Muscle of back (tissue), 11 donors: ENCODE measurements around the gene TNP2. TPM values are rescaled to one million over a fixed set of nuclear protein-coding genes. Genes with fewer than 3 reads are reported as not detected.

Experiments used
- DNase-seq, 3 donors: peaks; one replicate each; pipeline versions ENCODE4 v3.0.0 to v3.0.0-alpha.2; 2013
- polyA plus RNA-seq, 10 donors: library from polyadenylated mRNA; unstranded; fragments of 120-200 nt; gene quantifications; one replicate each; pipeline ENCODE4 v1.2.1, GENCODE V29; 2013; ENCODE audit not compliant: insufficient read length in 10 of 10

TNP2 gene
- polyA plus RNA-seq, 10 donors = not detected

DNA sequence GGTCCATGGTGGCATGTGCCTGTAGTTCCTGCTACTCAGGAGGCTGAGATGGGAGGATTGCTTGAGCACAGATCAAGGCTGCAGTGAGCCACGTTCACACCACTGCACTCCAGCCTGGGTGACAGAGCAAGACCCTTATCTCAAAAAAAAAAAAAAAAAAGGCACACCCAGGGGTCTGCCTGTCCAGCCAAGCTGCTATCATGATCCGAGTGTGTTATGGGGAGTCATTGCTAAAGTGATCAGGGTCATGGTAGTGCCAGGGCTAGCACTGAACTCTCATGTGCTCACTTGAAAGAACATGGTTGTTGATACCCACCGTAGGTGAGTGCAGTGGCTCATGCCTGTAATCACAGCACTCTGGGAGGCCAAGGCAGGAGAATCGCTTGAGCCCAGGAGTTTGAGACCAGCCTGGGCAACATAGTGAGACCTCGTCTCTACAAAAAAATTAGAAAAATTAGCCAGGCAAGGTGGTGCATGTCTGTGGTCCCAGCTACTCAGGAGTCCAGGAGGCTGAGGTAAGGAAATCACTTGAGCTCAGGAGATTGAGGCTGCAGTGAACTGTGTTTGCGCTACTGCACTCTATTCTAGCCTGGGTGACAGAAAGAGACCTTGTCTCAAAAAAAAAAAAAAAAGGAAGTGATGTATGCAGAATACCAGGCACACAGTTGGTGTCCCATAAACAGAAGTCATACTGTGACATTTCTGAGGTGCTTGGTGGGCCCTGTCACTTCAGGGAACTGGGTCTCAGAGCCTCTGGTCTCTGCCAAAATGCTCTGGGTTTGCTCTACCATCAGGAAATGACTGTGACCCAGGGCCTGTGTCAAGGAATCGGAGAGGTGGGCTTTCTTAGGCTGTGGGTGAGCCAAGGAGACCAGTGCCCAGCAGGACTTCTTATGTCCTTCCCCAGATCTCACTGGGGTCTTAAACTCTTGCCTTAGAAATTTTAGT, 9.8 kb upstream of the TNP2 start:
- no peak for DNase-seq

DNA sequence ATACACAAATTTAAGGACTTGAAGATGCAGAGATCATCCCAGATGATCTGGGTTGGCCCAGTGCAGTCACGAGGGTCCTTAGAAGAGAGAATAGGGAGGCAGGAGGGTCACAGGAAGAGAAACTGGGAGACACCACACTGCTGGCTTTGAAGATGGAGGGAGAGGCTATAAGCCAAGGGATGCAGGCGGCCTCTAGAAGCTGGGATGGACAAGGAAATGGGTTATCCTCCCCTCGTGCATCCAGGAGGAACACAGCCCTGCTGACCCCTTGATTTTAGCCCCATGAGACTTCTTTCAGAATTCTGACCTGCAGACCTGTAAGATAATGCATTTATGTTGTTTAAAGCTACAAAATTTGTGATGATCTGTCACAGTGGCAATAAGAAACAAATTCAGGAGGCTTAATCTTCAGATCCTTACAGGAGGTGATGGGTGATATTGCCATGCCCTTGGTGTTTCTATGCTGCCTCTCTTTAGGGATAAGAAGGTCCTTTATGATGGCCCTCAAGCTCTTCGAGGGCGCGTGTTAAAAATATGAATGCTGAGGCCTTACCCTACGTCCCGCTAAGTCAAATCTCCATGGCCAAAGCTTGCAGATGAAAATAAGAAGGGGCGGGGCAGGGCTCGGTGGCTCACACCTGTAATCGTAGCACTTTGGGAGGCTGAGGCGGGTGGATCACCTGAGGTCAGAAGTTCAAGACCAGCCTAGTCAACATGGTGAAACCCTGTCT, 8.6 kb upstream of the TNP2 start:
- DNase-seq = no peak

DNA sequence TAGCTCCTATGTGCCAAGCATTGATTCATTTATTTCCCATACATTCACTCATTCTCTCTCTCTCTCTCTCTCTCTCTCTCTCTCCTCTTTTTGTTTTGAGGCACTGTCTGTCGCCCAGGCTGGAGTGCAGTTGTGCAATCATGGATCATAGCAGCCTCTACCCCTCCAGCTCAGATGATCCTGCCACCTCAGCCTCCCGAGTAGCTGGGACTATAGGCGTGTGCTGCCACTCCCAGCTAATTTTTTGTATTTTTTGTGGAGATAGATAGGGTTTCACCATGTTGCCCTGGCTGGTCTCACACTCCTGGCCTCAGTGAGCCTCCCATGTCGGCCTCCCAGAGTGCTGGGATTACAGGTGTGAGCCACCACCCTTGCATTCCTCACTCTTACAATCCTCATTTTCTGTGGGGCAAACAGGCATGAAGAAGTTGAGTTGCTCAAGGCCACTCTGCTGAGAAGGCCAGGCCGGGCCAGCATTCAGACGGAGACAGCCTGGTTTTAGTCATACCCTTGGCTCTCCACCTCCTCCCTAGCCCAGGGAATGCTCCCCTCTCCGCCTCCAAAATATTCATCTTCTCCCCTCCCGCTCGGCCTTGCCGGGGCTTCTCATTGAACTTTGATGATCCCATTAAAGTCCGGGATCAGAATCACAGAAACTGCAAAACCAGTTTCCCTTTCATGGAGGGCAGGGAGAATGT, 7.9 kb upstream of the TNP2 start:
- no peak for DNase-seq

DNA sequence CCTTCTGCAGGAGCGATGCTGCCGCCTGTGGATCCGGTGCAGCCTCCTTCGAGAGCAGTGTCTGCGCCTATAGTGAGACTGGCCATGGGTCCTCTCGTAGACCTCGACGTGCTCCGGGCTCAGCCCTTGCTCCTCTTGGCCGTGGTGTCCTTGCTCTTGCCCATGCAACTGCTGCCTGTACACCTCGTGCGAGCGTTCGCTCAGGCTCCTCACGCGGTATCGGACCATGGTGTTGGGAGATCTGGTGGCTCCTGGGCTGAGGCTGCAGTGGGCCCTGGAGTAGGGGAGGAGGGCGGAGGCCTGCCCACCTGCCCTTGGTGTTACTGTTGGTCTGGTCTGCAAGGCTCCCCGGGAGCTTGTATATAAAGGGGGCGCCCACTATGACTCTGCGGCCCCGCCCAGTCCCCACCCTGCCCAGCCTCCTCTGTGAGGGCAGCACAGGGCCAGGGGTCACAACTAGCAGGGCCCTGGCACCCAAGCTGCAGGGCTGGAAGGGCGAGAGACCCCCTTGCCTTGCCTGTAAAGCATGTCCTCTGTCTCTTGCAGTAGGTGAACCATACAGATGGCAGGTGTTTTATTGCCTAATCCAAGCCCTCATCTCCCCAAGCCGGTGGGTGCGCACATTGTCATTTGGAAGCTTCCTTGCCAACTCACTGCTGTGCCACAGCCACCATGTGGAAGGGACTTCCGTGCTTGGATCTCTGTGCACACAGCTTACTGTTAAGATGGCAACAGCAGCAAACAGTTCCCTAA, 7.2 kb upstream of the TNP2 start, which contains the start of gene PRM2:
PRM2 (minus strand) TSS at position 338 of the 753 bp plus-strand sequence; CDS start at position 228, 110 bp downstream.
- no peak for DNase-seq

DNA sequence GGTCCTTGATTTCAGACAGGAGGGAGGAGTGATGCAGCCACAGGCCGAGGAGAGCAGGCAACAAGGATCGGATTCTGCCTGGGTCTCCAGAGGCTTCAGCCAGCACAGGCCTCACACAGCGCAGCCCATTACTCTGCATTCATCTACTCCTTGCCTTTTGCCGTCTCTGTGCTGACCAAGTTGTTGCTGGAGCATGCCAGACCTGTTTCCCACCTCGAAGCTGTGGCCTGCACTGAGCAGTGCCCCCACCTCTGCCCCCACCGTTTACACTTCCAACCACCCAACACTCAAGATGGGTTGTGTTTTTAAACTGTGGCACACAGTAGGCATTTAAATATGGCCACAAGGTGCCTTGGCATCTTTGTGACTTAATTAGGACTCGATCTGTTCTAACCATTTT, 5.8 kb upstream of the TNP2 start:
- DNase-seq = no peak

DNA sequence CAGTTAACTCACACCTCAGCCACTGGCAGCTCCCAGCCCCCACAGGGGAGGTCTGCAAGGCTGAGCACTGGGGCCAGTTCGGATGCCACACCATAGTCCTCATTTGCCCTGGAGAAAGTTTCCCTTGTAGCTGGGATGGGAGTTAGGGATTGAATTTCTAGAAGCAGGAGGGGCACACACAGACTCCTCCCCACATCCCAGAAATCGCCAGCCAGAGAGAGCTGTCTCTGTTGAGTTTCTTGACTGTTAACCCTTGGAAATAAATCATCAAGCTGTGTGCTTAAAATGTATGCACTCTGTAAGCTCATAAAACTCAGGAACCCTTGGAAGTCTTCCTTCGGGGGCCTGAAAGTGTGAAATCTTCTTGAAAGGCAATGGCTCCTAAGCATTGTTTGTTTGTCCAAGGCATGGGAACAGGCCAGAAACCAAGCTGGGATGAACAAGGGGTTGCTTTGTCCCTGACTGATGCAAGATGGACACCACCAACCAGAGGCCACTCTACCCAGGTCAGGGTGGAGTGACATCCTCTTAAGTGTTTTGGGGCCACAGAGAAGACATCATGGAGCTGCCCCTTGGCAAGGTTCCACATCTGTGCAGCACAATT, 4.7 kb upstream of the TNP2 start:
- no peak for DNase-seq

DNA sequence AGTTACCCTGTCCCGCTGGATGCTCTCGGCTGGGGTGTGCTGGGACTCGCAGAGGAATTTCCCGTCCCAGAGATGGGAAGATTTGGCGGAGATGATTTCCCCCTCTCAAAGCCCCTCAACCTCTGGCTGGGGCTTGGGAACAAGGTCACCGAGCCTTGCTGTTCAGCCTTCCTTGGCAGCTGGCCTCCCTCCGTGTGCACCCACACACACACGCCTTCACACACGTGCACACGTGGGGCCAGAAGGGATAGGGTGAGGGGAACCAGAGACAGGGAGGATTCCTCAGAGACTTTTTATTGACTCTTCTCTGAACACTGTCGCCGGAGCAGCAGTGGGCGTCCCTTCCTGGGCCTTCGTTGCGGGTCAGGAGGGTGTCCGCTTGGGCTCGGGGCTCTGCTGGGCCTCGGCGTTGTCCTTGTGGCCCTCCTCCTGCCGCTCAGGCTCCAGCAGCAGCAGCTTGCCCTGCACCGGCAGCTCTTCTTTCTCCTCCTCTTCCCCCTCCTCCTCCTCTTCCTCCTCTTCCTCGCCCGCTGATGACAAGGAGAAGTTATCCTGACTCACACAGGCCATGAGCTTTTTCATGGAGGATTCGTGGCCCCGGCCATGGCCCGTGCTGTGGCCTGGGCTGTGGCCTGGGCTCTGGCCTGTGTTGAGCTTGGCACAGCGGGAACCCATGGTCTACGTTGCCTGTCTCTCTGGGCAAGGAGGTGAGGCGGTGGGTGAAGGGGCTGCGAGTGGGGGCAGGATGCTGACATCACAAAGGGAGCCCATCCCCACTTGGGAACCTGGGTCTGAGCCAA, 4.0 kb upstream of the TNP2 start, which contains the start of gene PRM3:
PRM3 (minus strand) TSS at position 709 of the 800 bp plus-strand sequence; CDS start at position 675, 34 bp downstream.
- no peak for DNase-seq

DNA sequence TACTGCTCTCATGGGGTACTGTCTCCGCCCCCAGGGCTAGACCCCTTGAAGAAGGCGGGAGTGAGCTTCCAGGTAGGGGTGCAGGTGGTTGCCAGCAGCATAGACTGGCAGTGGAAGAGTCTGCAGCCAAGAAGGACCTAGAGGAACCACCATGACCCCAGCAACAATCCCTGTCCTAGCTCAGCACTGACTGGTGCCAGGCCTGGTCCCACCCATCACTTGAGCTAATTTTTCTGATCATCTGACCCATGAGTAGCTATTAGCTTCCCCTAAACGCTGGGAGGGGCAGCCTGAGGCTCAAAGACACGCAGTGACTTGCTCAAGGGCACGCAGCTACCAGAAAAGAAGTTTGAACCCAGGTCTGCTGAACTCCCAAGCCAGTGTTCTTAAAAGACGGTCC, 3.4 kb upstream of the TNP2 start:
- DNase-seq = no peak

DNA sequence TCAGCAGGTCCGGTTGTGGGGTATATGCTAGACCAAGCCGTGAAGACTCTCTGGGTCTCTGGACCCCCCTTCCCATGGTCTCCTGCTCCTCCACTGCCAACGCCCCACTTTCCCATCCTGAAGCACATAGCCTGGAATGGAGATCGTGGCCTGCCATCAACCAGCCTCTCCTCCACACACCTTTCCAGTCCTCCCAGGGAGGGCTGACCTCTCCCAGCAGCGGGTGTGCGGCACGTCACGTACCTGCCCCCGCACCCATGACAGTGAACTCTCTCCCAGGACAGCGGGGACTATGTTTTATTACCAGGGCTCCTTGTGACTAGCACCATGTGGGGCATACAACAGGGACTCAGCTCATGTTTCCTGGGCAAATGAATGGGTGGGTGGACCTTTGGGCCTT, 2.5 kb upstream of the TNP2 start:
- no peak for DNase-seq

DNA sequence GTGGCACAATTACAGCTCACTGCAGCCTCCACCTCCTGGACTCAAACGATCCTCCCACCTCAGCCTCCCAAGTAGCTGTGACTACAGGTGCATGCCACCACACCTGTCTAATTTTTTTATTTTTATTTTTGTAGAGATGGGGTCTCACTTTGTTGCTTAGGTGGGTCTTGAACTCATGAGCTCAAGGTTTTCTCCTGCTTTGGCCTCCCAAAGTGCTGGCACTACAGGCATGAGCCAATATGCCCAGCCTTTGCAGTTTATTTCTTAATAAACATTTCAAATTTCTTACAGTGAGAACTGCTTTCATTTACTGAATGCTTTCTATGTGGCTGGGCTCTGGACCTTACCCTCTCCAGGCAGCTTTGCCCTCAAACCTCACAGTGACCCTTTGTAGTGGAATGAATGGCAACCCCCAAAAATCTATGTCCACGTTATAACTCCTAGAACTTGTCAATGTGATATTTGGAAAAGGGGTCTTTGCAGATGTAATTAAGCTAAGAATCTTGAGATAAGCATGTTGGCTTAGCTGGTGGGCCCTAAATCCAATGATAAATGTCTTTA, 1.6 kb upstream of the TNP2 start:
- no peak for DNase-seq

DNA sequence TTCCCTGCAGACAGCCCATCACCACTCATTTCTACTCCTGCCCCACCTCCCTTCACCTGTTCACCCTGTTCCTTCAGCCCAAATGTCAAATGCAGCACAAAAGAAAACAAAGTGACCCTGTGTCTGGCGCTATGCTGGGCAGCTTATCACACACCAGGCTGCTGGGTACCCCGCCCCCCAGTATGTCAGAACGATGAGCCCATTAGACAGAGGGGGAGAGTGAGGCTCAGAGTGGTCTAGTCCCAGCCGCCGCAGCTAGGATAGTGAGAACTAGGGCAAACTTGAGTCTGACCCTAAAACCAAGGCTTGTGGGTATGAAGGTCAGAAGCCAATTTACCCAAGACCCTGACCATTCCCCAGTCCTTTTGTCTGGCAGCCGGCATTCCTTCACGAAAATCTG, 4.0 kb downstream of the TNP2 start:
- DNase-seq = no peak

DNA sequence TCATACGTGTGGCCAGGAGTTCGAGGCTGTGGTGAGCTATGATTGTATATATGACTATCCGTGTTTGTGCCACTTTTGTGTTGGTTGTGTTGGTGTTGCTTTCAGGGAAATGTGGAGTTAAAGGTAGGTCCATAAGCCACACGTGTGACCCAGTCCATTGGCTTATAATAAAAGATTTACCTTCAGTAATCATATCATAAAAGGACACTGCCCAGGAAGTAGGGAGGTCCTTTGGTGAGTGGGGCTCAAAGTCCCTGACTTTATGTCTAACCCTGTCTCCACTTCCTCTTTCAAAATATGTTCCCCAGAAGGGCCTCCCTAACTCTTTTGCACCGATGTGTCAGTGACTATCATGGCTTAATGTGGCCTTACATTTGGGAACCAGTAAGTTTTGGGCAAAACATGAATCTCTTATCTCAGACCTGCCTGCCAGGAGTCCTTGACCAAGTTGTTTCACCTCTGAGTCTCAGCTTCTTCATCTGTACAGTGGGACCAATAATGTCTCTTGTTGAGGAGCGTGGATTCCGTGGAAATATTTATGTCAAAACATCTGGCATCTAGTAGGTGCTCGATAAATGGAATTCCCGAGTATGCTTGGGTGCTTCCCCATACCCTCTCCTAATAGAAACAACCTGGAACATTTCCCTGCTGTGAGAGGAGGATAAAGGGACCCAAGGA, 4.8 kb downstream of the TNP2 start:
- DNase-seq = no peak

DNA sequence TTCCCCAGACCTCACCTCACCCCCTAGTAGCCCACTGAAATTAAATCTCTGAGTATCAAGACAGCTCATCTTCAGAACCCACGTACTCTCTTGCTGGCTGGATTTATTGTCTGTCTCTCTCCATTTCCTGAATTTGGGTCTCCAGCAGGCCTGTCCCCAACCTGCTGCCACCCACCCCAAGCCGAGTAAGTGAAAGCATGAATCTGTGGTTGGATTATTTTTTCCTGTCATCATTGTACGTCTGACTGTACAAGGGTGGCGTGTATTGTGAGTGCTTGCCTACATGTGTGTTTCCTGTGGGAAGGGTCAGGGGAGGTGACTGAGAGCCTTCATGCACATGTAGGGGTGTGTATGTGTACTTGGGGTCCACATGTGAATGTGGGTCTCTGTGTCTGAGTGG, 5.4 kb downstream of the TNP2 start:
- DNase-seq = no peak

DNA sequence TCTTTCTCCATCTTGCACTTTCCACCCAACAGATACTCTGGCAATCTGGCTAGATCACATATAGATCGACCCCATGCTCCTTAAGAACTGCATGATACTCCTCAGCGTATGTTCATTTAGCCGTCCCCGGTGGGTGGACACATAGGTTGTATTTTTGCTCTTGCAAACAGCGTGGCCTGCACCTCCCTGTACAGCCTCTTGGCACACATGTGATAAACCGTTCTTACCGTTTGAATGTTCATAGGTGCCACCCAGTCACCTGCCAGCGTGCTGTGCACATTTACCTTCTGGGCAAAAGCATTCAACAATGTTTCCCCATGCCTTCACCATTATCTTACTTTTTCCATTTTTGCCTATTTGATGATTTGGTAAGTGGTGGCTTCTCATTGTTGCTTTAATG, 6.2 kb downstream of the TNP2 start:
- no peak for DNase-seq

DNA sequence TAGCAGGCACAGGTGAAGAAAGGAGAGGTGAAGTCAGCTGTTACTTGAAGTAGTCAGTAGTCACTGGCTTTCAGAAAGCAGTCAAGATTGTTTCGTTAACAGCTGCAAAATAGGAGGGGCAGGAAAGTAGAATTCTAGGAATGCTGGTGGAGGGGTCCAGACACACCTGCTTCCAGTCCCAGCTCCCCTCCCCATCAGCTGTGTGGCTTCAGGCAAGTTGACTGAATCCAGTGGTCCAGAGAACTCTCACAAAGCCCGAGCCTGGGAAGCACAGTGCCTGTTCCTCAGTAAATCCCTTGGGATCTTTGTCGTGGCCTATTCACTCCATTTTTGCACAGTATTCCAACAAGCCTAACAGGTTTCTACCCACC, 8.5 kb downstream of the TNP2 start:
- DNase-seq = no peak

DNA sequence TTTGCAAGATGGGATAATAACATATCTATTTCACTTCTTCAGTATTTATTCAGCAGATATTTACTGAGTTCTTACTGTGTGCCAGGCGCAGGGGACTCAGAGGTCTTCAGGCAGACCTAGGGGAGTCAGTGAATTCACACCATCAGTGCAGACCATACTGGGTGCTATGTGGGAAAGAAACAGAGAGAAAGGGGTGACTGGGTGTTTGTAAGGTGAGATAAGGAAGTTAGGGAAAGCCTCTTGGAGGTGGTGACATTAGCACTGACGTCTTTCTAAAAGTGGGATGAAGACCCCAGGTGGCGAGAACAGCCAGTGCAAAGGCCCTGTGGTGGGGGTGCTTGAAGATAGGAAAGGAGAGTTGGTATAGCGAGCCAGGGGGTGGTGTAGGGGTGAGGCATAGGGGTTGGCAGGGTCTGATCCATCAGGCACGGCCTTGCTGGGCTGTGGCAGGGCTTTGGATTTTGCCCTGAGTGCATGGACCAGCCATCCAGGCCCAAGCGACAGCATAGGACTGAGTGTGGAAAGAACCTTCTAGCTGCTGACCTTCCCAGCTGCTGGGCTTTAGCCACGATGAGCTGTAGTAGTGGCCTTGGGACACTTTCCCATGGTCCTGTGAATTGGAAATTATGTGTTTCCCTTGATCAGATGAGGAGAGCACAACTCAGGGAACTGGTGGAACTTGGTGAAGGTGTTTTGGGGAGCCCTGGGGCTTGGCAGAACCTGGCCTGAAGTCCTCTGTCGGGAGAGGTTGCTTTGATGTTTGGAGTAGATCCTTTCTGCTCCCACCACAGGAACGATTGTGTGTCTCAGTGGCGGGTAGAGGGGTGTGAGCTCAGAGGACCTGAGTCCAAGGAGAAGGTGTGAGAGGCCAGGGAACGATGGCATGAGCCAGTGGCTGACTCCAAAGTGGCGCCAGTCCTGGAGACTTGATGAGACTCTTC, 9.2 kb downstream of the TNP2 start:
- DNase-seq = no peak

DNA sequence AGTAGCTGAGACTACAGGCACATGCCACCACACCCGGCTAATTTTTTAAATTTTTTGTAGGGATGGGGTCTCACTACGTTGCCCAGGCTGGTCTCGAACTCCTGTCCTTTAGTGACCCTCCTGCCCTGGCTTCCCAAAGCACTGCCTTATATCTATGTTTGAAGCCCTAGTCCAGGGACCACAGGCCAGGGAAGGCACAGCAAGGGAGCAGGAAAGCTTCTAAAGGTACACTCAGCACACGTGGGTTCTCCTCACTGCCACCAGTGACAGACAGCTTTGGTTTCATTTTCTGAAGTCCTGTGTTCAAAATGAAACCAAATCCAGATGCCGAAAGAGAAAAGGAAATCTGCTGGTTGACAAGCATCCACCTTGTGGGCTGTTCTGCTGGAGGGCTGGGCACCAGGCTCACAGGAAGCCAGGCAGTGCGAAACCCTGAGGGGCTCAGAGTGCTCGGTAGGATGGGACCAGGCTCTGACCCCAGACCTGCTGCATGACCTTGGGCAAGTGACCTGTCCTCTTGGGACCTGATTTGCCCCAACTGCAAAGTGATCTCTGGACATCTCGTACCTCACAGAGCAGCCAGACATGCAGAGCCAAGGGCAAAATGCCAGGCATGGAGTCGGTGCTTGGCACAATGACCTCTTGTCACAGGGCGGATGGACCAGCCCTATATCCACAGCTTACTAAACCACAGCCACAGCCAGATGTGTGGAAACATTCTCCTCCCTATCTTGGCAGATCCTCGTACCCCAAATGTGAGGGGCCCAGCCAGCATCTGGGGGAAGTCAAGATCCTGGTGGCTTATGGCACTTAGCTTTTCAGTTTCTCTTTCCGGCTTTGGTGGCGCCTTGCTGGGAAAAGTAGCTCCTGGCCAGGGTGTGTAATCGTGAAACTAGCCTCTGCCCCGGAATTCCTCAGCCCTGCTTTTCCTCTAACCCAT, 10.3 kb downstream of the TNP2 start:
- DNase-seq = peak in 1 of 3 donors; percentile 56
